ENCODE results near the gene CCDC28A.

CCDC28A gene

DNA sequence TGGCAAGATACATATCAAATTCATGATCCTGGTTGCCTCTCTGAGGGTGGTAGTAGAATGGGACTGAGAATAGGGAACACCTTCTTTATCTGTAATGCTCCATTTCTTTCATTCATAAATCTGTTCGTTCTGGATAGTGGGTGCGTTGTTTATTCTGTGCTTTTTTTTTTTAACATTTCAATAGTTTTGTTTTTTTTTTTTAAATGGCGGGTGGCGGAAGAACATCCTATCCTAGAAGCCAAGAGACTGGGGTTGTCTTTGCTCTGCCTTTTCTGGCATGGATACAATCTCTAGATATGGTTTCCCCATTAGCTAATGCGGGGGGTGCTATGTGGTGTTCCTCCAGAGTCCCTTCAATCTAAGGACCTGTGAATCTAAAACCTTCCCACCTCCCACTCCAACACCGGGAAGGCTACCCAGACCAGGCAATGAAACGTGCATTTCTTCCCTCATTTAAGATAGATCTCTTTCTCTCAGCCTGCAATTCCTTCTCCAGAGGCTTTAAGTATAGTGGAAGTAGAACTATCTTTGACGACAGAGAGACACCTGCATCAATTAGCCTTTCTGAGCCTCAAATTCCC, 883 bp upstream of the CCDC28A start:
- H3K4me3 ChIP-seq (replicated peaks in 1 of 2; ENCODE audit: low read depth in 2 of 2, low read length in 2 of 2) = peak overlapping the region; percentile 79 to 85
- no peak for DNase-seq (ENCODE audit: low read depth in 2 of 2)

DNA sequence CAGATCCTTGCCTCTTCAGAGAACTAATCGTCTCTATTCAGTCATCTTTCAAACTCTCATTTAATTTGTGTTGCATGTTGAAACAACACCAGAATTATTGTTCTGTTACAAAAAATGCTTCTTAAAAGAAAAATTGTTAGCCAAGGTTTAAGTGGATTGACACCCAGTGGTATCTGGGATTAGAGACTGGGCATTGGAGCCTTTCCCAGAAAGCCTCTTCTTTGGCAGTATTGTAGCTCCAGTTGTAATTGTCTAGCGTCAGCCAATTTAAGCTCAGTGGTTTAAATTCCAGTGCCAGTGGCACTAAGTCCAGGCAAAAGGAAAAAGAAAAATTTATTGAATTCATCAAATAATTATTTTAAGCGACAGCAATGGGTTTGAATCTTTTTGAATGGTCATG, 801 bp downstream of the CCDC28A start:
- peak in 1 of 2 donors; percentile 29 for DNase-seq (ENCODE audit: low read depth in 2 of 2)
- TF ChIP-seq, protein P1, sequence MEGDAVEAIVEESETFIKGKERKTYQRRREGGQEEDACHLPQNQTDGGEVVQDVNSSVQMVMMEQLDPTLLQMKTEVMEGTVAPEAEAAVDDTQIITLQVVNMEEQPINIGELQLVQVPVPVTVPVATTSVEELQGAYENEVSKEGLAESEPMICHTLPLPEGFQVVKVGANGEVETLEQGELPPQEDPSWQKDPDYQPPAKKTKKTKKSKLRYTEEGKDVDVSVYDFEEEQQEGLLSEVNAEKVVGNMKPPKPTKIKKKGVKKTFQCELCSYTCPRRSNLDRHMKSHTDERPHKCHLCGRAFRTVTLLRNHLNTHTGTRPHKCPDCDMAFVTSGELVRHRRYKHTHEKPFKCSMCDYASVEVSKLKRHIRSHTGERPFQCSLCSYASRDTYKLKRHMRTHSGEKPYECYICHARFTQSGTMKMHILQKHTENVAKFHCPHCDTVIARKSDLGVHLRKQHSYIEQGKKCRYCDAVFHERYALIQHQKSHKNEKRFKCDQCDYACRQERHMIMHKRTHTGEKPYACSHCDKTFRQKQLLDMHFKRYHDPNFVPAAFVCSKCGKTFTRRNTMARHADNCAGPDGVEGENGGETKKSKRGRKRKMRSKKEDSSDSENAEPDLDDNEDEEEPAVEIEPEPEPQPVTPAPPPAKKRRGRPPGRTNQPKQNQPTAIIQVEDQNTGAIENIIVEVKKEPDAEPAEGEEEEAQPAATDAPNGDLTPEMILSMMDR (IDR thresholded peaks at IDR 0.05; ENCODE audit: low read depth, low read length) = no peak
- peak overlapping the region; percentile 79 to 85 for H3K4me3 ChIP-seq (replicated peaks in 1 of 2; ENCODE audit: low read depth in 2 of 2, low read length in 2 of 2)

More for the DNA sequence above, 883 bp upstream of the CCDC28A start:
- TF ChIP-seq, protein P1 (IDR thresholded peaks at IDR 0.05; ENCODE audit: low read depth, low read length) = no peak

DNA sequence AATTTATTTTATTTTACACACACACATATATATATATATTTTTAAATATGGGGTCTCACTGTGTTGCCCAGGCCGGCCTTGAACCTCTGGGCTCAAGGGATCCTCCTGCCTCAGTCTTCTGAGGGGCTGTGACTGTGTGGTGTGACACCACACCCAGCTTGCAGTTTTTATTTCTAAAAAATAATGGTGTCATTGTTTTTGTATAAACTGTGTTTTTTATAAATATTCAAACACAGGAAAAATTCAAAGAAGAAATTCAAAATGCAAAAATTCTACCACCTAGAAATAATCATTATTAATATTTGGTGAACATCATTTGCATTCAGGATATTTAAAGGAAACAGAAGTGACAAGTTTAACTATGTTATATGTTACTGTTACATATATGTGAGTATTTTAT, 3.1 kb downstream of the CCDC28A start:
- no peak overlapping the region for H3K4me3 ChIP-seq (replicated peaks in 1 of 2; ENCODE audit: low read depth in 2 of 2, low read length in 2 of 2)
- DNase-seq (ENCODE audit: low read depth in 2 of 2) = no peak
- TF ChIP-seq, protein P1 (IDR thresholded peaks at IDR 0.05; ENCODE audit: low read depth, low read length) = no peak

DNA sequence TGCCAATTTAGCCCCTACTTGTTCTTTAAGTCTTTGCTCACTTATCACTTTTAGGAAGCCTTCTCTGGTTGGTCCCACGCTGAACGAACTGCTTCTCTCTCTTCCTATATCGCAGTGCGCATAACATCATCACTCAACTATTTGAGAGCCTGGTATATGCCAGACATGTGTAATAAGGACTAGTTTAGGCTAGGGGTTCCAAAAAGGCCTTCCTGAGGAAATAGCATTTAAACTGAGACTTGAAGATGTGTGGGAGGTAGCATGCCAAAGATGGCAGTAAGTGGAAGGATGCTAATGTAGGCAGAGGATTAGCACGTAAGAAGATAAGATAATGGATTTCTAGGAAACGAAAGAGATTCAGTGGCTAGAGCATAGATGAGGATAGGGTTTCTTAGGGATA, 4.8 kb downstream of the CCDC28A start:
- TF ChIP-seq, protein P1 (IDR thresholded peaks at IDR 0.05; ENCODE audit: low read depth, low read length) = no peak
- no peak overlapping the region for H3K4me3 ChIP-seq (replicated peaks in 1 of 2; ENCODE audit: low read depth in 2 of 2, low read length in 2 of 2)

DNA sequence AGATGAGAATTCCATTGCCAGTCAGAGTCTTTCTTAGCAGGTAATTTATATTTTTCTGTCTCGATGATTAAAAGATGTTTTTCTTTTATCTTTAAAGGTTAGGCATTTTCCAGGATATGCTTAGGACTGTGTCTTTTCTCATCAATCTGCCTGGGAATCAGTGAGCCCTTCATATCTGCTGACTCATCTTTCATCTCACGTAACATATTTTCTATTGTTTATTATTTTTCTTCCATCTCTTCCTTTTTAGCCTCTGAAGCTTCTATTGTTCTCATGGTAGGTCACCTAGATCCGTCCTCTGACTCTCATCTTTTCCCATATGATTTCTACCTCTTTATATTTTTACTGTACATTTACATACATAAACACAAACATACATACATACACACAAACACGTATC, 8.7 kb downstream of the CCDC28A start:
- H3K4me3 ChIP-seq (replicated peaks in 1 of 2; ENCODE audit: low read depth in 2 of 2, low read length in 2 of 2) = no peak overlapping the region
- no peak for DNase-seq (ENCODE audit: low read depth in 2 of 2)
- TF ChIP-seq, protein P1 (IDR thresholded peaks at IDR 0.05; ENCODE audit: low read depth, low read length) = no peak

More for the DNA sequence above, 4.8 kb downstream of the CCDC28A start:
- peak in 1 of 2 donors; percentile 72 for DNase-seq (ENCODE audit: low read depth in 2 of 2)

DNA sequence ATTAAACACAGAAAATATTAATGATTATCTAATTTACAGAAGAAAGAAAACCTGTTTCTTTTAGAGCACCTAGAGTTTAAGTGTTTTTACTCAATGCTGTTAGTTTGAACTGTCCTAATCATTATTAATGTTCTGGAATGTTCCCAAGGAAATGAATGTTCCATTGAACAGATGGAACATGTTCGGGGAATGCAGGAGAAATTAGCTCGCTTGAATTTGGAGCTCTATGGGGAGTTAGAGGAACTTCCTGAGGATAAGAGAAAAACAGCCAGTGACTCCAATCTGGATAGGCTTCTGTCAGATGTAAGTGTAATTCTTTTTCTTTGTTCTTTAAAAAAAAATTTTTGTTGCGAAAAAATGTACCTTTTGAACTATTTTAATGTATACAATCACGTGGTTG, 11.5 kb downstream of the CCDC28A start:
- no peak overlapping the region for H3K4me3 ChIP-seq (replicated peaks in 1 of 2; ENCODE audit: low read depth in 2 of 2, low read length in 2 of 2)
- DNase-seq (ENCODE audit: low read depth in 2 of 2) = peak in 1 of 2 donors; percentile 52
- TF ChIP-seq, protein P1 (IDR thresholded peaks at IDR 0.05; ENCODE audit: low read depth, low read length) = no peak

DNA sequence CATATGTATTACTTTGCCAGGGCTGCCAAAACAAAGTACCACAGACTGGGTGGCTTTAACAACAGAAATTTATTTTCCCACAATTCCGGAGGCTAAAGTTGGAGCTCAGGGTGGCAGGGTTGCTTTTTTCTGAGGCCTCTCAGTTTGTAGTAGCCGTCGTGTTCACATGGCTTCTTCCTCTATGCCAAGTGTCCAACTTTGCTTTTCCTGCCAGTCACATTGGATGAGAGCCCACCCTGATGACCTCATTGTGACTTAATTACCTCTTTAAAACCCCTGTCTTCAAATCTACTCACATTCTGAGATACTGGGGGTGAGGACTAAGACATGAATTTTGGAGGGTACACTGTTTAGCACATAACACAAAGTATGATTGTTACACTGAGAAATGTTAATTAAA, 12.4 kb downstream of the CCDC28A start:
- TF ChIP-seq, protein P1 (IDR thresholded peaks at IDR 0.05; ENCODE audit: low read depth, low read length) = no peak
- DNase-seq (ENCODE audit: low read depth in 2 of 2) = peak in 1 of 2 donors; percentile 26
- no peak overlapping the region for H3K4me3 ChIP-seq (replicated peaks in 1 of 2; ENCODE audit: low read depth in 2 of 2, low read length in 2 of 2)

Data from cardiac fibroblast (primary cell).